MM.1S (cell line): ENCODE results near the gene EPB41L3.

Source experiments
- EZH2 ChIP-seq: fragments of 300-600 bp; sonication (generic); optimal IDR thresholded peaks from 2 replicates; pipeline ENCODE3; 2017; ENCODE audit warnings: low read depth, mild to moderate bottlenecking, antibody characterized with exemption, low read length, mixed read lengths
- EZH2phosphoT487 ChIP-seq: fragments of 300-600 bp; sonication (generic); IDR thresholded peaks from 2 replicates; pipeline ENCODE4 v1.6.1; 2018; ENCODE audit warnings: antibody characterized with exemption, low read length
- TF ChIP-seq, protein P1 (sequence below): fragments of 300-600 bp; sonication (generic); IDR thresholded peaks from 2 replicates; pipeline ENCODE4 v1.5.1; 2016; ENCODE audit warnings: antibody characterized with exemption, low read length, mixed read lengths

DNA sequence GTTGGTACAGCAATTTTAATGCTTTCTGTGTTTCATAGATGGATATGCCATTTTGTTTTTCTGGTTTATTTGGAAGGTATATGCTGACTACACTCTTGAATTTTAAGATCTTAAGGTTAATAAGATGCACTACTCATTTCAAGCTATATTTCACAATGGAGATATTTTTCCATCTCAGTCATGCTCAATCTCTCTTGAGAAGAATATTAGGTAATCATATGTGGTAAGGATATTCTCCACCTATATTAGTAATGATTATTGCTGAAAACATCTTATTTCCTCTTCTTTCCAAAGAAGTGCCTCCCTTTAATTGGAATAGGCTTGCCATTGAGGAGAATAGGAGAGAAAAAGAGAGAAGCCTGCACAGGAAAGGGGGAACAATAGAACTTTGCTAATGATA lies 40.1 kb downstream of the EPB41L3 start:
- no peak for TF ChIP-seq EZH2
- TF ChIP-seq, protein P1, sequence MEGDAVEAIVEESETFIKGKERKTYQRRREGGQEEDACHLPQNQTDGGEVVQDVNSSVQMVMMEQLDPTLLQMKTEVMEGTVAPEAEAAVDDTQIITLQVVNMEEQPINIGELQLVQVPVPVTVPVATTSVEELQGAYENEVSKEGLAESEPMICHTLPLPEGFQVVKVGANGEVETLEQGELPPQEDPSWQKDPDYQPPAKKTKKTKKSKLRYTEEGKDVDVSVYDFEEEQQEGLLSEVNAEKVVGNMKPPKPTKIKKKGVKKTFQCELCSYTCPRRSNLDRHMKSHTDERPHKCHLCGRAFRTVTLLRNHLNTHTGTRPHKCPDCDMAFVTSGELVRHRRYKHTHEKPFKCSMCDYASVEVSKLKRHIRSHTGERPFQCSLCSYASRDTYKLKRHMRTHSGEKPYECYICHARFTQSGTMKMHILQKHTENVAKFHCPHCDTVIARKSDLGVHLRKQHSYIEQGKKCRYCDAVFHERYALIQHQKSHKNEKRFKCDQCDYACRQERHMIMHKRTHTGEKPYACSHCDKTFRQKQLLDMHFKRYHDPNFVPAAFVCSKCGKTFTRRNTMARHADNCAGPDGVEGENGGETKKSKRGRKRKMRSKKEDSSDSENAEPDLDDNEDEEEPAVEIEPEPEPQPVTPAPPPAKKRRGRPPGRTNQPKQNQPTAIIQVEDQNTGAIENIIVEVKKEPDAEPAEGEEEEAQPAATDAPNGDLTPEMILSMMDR, result no peak
- no peak for TF ChIP-seq EZH2phosphoT487
